CD4-positive, alpha-beta T cell treated with Interferon gamma for 1 hour (primary cell): Measurements from ENCODE around the gene CRACDL.
"Not testable (repeated sequence)": the region's sequence is repeated elsewhere in the genome, so short reads cannot be mapped to it uniquely, and the experiment has no call there.

Source experiments
- DNase-seq: peaks from one replicate; pipeline ENCODE4 v3.0.0-alpha.2; 2020

Gene CRACDL

GRCh38 chr2:98882368-98882767 is 53.7 kb downstream of the CRACDL start:
- DNase-seq, result no peak

GRCh38 chr2:98881153-98881650 is 54.8 kb downstream of the CRACDL start:
- no peak for DNase-seq

- no peak for DNase-seq
Measured at GRCh38 chr2:98880266-98881152, 55.5 kb downstream of the CRACDL start.

- DNase-seq, result not testable (repeated sequence)
Measured at GRCh38 chr2:98877658-98878057, 58.4 kb downstream of the CRACDL start.

GRCh38 chr2:98876741-98877140 is 59.3 kb downstream of the CRACDL start:
- DNase-seq, result no peak

GRCh38 chr2:98875746-98876145 is 60.3 kb downstream of the CRACDL start:
- no peak for DNase-seq

GRCh38 chr2:98875081-98875728 is 60.8 kb downstream of the CRACDL start:
- DNase-seq, result no peak

GRCh38 chr2:98874186-98874689 is 61.8 kb downstream of the CRACDL start:
- DNase-seq, result no peak

GRCh38 chr2:98872526-98872925 is 63.5 kb downstream of the CRACDL start:
- DNase-seq, result no peak

GRCh38 chr2:98871506-98871905 is 64.5 kb downstream of the CRACDL start:
- no peak for DNase-seq

- no peak for DNase-seq
Measured at GRCh38 chr2:98870516-98871158, 65.4 kb downstream of the CRACDL start.

GRCh38 chr2:98869870-98870269 is 66.2 kb downstream of the CRACDL start:
- DNase-seq, result no peak

- no peak for DNase-seq
Measured at GRCh38 chr2:98869272-98869641, 66.8 kb downstream of the CRACDL start.

- no peak for DNase-seq
Measured at GRCh38 chr2:98868548-98869271, 67.3 kb downstream of the CRACDL start.

- DNase-seq, result no peak
Measured at GRCh38 chr2:98867539-98868309, 68.3 kb downstream of the CRACDL start.

GRCh38 chr2:98866033-98866432 is 70.0 kb downstream of the CRACDL start:
- DNase-seq, result no peak

GRCh38 chr2:98861601-98862000 is 74.4 kb downstream of the CRACDL start:
- DNase-seq, result no peak

GRCh38 chr2:98859323-98859722 is 76.7 kb downstream of the CRACDL start:
- DNase-seq, result no peak

GRCh38 chr2:98857001-98857400 is 79.0 kb downstream of the CRACDL start:
- no peak for DNase-seq

- DNase-seq, result no peak
Measured at GRCh38 chr2:98854682-98855081, 81.3 kb downstream of the CRACDL start.

- no peak for DNase-seq
Measured at GRCh38 chr2:98852932-98853331, 83.1 kb downstream of the CRACDL start.

- DNase-seq, result no peak
Measured at GRCh38 chr2:98850074-98850473, 86.0 kb downstream of the CRACDL start.
